SK-N-SH (cell line): ENCODE data around the gene SYT17.

Experiments
- CHD2 ChIP-seq: fragments of 150-350 bp; IDR thresholded peaks from 2 replicates; pipeline ENCODE4 v1.6.1; 2018; ENCODE audit warnings: low read length; ENCODE audit not compliant: partially characterized antibody
- EP300 ChIP-seq, 2 experiments: IDR thresholded peaks; 2 replicates each; pipeline versions ENCODE4 v1.4.0 to v1.6.1; 2012; ENCODE audit warnings: borderline replicate concordance in 1 of 2, low read depth in 1 of 2, low read length in 1 of 2
- EZH2phosphoT487 ChIP-seq: fragments of 200-600 bp; sonication (generic); IDR thresholded peaks from 2 replicates; pipeline ENCODE4 v1.6.1; 2017; ENCODE audit warnings: low read depth, mixed run types, mild to moderate bottlenecking, antibody characterized with exemption, moderate library complexity, borderline replicate concordance
- GATA2 ChIP-seq: sonication (generic); formaldehyde crosslinking; IDR thresholded peaks from 2 replicates; pipeline ENCODE4 v1.5.0; 2020; ENCODE audit warnings: mild to moderate bottlenecking, missing genetic modification reagents
- JUND ChIP-seq: IDR thresholded peaks from 2 replicates; pipeline ENCODE4 v1.4.0; 2012
- POLR2AphosphoS5 ChIP-seq: IDR thresholded peaks from 2 replicates; pipeline ENCODE4 v1.6.1; 2012; ENCODE audit warnings: low read depth, low read length
- RCOR1 ChIP-seq: fragments of 150-350 bp; IDR thresholded peaks from 2 replicates; pipeline ENCODE4 v1.6.1; 2017; ENCODE audit warnings: antibody characterized with exemption, low read length
- SMC3 ChIP-seq: IDR thresholded peaks from 2 replicates; pipeline ENCODE4 v1.6.1; 2012; ENCODE audit warnings: low read depth, low read length, improper control_type of control experiment
- TAF1 ChIP-seq: IDR thresholded peaks from 2 replicates; pipeline ENCODE4 v1.6.1; 2012; ENCODE audit warnings: low read depth, mild to moderate bottlenecking, low read length, moderate library complexity, borderline replicate concordance
- TF ChIP-seq, protein P1 (sequence below): fragments of 200-600 bp; sonication (generic); IDR thresholded peaks from 2 replicates; pipeline ENCODE4 v1.6.1; 2017; ENCODE audit warnings: antibody characterized with exemption, mild to moderate bottlenecking, moderate library complexity
- TF ChIP-seq, protein P2 (sequence below): IDR thresholded peaks from 2 replicates; pipeline ENCODE4 v1.4.0; 2012; ENCODE audit warnings: low read depth
- TF ChIP-seq, protein P3 (sequence below): IDR thresholded peaks from 2 replicates; pipeline ENCODE4 v1.4.0; 2012; ENCODE audit warnings: low read depth, borderline replicate concordance
- TF ChIP-seq, protein P4 (sequence below): IDR thresholded peaks from 2 replicates; pipeline ENCODE4 v1.4.0; 2012; ENCODE audit warnings: low read depth, borderline replicate concordance

DNA sequence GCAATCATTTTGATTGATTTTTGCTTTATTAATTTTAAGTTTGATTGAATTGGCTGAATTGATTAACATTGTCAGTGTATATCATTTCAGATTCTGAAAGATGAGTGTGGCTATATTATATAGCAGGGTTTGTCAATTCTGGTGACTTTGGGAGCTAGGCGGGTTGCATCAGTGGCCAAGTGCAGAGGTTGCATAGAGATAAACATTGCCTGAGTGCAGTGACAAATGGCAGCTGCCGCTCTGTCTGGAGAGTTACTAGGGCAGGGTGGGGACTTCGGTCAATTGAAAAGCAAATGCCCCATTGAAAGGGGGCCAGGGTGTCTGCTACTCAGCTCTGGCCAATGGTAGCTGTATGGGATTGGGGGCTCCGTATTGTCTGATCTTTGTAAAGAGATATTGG lies 12.7 kb downstream of the SYT17 start:
- TF ChIP-seq, protein P1, sequence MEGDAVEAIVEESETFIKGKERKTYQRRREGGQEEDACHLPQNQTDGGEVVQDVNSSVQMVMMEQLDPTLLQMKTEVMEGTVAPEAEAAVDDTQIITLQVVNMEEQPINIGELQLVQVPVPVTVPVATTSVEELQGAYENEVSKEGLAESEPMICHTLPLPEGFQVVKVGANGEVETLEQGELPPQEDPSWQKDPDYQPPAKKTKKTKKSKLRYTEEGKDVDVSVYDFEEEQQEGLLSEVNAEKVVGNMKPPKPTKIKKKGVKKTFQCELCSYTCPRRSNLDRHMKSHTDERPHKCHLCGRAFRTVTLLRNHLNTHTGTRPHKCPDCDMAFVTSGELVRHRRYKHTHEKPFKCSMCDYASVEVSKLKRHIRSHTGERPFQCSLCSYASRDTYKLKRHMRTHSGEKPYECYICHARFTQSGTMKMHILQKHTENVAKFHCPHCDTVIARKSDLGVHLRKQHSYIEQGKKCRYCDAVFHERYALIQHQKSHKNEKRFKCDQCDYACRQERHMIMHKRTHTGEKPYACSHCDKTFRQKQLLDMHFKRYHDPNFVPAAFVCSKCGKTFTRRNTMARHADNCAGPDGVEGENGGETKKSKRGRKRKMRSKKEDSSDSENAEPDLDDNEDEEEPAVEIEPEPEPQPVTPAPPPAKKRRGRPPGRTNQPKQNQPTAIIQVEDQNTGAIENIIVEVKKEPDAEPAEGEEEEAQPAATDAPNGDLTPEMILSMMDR, result no peak
- TF ChIP-seq SMC3 (no peak), EZH2phosphoT487 (no peak), RCOR1 (no peak), TAF1 (no peak), JUND (no peak), CHD2 (no peak), EP300 (IDR thresholded peaks at IDR 0.05; ENCODE audit: borderline replicate concordance in 1 of 2, low read depth in 1 of 2, low read length in 1 of 2) (no peak), POLR2AphosphoS5 (no peak), GATA2 (CRISPR knock-in tag) (no peak)
- TF ChIP-seq, protein P2, sequence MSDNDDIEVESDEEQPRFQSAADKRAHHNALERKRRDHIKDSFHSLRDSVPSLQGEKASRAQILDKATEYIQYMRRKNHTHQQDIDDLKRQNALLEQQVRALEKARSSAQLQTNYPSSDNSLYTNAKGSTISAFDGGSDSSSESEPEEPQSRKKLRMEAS, result no peak
- TF ChIP-seq, protein P3, sequence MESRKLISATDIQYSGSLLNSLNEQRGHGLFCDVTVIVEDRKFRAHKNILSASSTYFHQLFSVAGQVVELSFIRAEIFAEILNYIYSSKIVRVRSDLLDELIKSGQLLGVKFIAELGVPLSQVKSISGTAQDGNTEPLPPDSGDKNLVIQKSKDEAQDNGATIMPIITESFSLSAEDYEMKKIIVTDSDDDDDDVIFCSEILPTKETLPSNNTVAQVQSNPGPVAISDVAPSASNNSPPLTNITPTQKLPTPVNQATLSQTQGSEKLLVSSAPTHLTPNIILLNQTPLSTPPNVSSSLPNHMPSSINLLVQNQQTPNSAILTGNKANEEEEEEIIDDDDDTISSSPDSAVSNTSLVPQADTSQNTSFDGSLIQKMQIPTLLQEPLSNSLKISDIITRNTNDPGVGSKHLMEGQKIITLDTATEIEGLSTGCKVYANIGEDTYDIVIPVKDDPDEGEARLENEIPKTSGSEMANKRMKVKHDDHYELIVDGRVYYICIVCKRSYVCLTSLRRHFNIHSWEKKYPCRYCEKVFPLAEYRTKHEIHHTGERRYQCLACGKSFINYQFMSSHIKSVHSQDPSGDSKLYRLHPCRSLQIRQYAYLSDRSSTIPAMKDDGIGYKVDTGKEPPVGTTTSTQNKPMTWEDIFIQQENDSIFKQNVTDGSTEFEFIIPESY, result no peak
- TF ChIP-seq, protein P4, sequence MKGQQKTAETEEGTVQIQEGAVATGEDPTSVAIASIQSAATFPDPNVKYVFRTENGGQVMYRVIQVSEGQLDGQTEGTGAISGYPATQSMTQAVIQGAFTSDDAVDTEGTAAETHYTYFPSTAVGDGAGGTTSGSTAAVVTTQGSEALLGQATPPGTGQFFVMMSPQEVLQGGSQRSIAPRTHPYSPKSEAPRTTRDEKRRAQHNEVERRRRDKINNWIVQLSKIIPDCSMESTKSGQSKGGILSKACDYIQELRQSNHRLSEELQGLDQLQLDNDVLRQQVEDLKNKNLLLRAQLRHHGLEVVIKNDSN, result no peak
